Bronchial epithelial cell (primary cell): ENCODE data around the gene SNX1. TPM values are rescaled to one million over a fixed set of nuclear protein-coding genes. Genes with fewer than 3 reads are reported as not detected.

Source experiments
- DNase-seq: peaks from one replicate; pipeline ENCODE4 v3.0.0-alpha.2; 2010; ENCODE audit warnings: low read depth
- FAIRE-seq: peaks from 2 replicates; lab custom pipeline; 2011; peaks lifted over from hg19 to GRCh38; lab: Jason Lieb, UNC
- H3K27me3 ChIP-seq: 2 replicates; pipeline ENCODE4 v1.5.1; 2011; ENCODE audit warnings: low read length; ENCODE audit not compliant: control insufficient read depth, insufficient read depth
- H3K36me3 ChIP-seq: 2 replicates; pipeline ENCODE4 v1.5.1; 2011; ENCODE audit warnings: low read length; ENCODE audit not compliant: control insufficient read depth, insufficient read depth
- H3K4me3 ChIP-seq: 2 replicates; pipeline ENCODE4 v1.5.1; 2011; ENCODE audit warnings: mild to moderate bottlenecking, low read depth, low read length, control low read depth
- total RNA-seq: library from RNA; depleted of rRNA; stranded (reverse); fragments of >200 nt; gene quantifications from 2 replicates; pipeline ENCODE4 v1.2.1, GENCODE V29; 2014
- TF ChIP-seq, protein P1 (sequence below): IDR thresholded peaks from 2 replicates; pipeline ENCODE4 v1.5.1; 2011; ENCODE audit warnings: mild to moderate bottlenecking, moderate library complexity, low read length, control low read depth, inconsistent platforms; ENCODE audit not compliant: insufficient read depth, severe bottlenecking

The SNX1 gene
- total RNA-seq, 1 donor from 2014 or later, result 28.7 TPM

DNA sequence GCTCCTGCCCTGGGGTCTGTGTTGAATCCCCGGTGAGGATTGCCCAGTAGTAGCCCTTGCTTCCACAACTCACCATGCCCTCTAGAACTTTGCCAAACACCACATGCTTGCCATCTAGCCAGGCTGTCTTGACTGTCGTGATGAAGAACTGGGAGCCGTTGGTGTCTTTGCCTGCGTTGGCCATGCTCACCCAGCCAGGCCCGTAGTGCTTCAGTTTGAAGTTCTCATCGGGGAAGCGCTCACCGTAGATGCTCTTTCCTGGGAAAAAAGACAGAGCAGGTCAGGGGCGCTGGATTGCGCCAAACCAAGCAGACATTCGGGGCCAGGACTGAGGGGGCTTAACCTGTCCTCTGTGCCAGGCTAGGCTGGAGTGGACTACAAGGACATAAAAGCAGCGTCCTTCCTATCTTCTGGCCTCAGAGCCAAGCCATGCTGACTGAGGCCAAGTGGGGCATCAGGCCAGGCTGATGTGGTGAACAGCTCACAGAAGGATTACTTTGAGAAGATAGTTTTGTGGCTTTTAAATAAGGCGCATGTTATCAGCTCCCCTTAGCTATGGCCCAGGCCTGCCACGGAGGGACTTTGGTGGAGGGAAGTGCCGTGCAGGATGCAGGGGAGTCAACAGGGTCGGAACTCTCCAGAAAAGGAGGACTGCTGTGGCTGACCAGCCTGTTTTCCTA is 61.0 kb downstream of the SNX1 start:
- Histone ChIP-seq H3K36me3 (peaks cover 46% of the 10 kb centered on the region), H3K4me3 (no peak overlapping the region), H3K27me3 (no peaks in the 10 kb centered on the region)
- no peak for DNase-seq
- no peak for FAIRE-seq
- TF ChIP-seq, protein P1, sequence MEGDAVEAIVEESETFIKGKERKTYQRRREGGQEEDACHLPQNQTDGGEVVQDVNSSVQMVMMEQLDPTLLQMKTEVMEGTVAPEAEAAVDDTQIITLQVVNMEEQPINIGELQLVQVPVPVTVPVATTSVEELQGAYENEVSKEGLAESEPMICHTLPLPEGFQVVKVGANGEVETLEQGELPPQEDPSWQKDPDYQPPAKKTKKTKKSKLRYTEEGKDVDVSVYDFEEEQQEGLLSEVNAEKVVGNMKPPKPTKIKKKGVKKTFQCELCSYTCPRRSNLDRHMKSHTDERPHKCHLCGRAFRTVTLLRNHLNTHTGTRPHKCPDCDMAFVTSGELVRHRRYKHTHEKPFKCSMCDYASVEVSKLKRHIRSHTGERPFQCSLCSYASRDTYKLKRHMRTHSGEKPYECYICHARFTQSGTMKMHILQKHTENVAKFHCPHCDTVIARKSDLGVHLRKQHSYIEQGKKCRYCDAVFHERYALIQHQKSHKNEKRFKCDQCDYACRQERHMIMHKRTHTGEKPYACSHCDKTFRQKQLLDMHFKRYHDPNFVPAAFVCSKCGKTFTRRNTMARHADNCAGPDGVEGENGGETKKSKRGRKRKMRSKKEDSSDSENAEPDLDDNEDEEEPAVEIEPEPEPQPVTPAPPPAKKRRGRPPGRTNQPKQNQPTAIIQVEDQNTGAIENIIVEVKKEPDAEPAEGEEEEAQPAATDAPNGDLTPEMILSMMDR, result no peak

DNA sequence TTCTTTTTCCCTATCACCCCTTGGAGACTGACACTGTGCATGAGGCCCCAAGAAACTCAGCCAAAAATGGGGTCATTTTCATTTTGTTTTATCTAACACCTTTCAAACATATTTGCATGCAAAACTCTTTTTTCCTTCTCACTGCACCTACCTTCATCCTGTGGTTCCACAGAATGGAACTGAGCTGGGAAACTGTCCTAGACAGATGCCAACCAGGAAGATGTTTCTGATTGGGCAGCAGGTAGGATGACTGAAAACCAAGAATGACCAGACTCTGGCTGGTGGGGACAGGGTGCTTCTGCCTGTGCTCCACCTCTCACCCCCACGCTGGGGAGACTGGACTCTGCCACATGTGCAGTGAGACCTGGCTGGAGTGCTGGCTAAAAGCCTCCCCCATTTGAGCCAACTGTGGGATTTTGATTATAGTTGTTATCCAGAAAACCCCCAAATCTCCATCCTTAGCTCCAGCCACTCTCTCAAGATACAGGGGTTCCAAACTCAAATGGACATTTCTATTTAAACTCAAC is 61.9 kb downstream of the SNX1 start:
- Histone ChIP-seq H3K4me3 (no peak overlapping the region), H3K36me3 (peaks cover 46% of the 10 kb centered on the region), H3K27me3 (no peaks in the 10 kb centered on the region)
- DNase-seq (no peak), FAIRE-seq (no peak)
- TF ChIP-seq, protein P1, result no peak

DNA sequence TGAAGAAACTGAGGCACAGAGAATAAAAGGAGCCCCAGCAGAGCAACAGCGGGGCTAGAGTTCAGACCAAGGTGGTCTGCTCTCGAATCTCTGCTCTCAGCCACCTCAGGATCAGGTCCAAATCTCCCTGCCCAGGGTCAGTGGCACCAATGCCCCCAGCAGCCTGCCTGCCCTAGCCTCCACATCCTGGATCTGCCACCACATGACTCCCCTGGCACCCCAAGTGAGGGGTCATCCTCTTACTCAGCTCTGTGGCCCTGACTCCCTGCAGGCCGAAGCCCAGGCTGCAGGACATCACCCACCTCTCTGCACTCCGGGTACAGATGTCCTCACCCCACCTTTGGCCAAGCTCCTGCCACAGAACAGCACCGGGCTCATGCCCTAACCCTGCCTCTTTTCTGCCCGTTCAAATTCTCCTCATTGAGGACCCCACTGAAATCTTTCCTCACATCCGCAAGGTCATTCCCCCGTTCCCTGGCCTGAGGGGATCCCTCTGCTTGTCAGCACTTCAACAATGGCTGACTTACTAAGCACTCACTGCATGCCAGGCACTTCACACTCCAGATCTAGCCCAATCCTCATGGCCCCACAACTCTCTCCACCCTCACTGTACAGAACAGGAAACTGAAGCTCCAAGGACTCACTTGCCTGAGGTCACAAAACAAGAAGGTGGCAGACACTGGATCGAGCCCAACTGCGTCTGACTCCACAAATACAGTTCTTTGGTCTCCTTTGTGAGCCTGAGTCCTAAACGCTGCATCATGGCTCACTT is 62.8 kb downstream of the SNX1 start:
- Histone ChIP-seq H3K36me3 (peaks cover 46% of the 10 kb centered on the region), H3K4me3 (no peak overlapping the region), H3K27me3 (no peaks in the 10 kb centered on the region)
- TF ChIP-seq, protein P1, result no peak
- no peak for DNase-seq
- FAIRE-seq, result no peak

DNA sequence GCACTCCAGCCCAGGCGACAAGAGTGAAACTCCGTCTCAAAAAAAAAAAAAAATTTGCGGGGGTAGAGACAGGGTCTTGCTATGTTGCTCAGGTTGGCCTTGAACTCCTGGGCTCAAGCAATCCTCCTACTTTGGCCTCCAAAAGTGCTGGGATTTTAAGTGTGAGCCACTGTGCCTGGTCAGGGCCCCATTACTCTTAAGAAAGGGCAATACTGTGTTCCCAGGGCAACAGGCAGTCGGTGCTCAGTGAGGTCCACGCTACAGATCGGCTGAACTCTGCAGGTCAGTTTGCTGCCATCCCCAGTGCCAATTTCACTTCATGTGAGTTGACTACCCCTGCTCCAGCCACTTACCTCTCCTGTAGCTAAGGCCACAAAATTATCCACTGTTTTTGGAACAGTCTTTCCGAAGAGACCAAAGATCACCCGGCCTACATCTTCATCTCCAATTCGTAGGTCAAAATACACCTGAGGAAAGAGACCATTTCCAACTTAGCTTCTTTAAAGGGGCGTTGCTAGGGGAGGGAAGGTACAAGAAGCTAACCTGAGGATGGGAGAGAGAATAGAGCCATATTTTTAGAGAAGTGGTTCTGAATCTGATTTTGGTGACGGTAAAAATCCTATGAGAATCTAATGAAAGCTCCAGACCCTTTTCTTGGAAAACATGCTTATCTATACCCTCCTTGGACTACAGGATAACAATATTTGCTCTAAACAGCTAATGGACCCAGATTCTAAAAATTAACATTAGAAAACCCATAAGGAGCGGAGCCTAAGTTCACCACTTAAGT is 66.1 kb downstream of the SNX1 start:
- Histone ChIP-seq H3K36me3 (peaks cover 33% of the 10 kb centered on the region), H3K4me3 (peak overlapping the region; percentile 74), H3K27me3 (no peaks in the 10 kb centered on the region)
- no peak for DNase-seq
- FAIRE-seq, result no peak
- TF ChIP-seq, protein P1, result no peak

DNA sequence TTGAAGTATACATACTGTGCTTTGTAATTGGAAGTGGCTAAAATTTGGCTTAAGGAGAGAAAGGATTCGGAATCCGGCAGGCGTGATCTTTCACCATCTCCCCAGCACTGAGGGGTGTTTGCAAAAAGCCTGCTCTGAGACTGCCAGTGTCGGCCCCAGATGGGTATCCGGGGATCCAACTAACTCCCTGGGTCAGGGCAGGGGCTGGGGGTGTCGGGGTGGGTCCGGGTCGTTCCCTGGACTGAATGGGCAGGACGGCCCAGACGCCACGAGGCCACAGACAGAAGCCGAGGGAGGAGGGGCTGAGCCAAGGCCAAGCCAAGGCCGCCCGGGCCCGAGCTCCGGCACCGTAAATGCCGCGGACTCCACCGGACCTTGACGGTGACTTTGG is 66.7 kb downstream of the SNX1 start:
- FAIRE-seq (no peak), DNase-seq (no peak)
- Histone ChIP-seq H3K4me3 (peak overlapping the region; percentile 74), H3K36me3 (peaks cover 29% of the 10 kb centered on the region), H3K27me3 (no peaks in the 10 kb centered on the region)
- TF ChIP-seq, protein P1, result no peak
